Epithelial cell of esophagus (primary cell): ENCODE data around the gene MYD88.

Experiments
- DNase-seq: peaks from one replicate; pipeline ENCODE4 v3.0.0; 2010; ENCODE audit warnings: low read depth
- H3K4me3 ChIP-seq: 2 replicates; pipeline ENCODE4 v1.5.1; 2011; ENCODE audit warnings: mild to moderate bottlenecking, low read length, control low read depth
- CTCF ChIP-seq: IDR thresholded peaks from 2 replicates; pipeline ENCODE4 v1.5.1; 2011; ENCODE audit warnings: low read depth, mild to moderate bottlenecking, low read length, control low read depth, inconsistent platforms; ENCODE audit not compliant: insufficient read depth; ENCODE audit errors: missing control alignments

The MYD88 gene

GRCh38 chr3:38098376-38098723, 40.1 kb upstream of the MYD88 start:
- no peak for DNase-seq
- TF ChIP-seq CTCF = no peak
- H3K4me3 ChIP-seq = no peak overlapping the region

GRCh38 chr3:38099518-38099917, 38.9 kb upstream of the MYD88 start:
- TF ChIP-seq CTCF = no peak
- no peak overlapping the region for H3K4me3 ChIP-seq
- no peak for DNase-seq

- DNase-seq = no peak
- TF ChIP-seq CTCF = no peak
- H3K4me3 ChIP-seq = no peak overlapping the region
These were observed 38.0 kb upstream of the MYD88 start for GRCh38 chr3:38100498-38100897.

- DNase-seq = no peak
- H3K4me3 ChIP-seq = no peak overlapping the region
- TF ChIP-seq CTCF = no peak
These were observed 36.5 kb upstream of the MYD88 start for GRCh38 chr3:38101811-38102443.

- H3K4me3 ChIP-seq = no peak overlapping the region
- peak; percentile 64 for DNase-seq
- no peak for TF ChIP-seq CTCF
These were observed 36.0 kb upstream of the MYD88 start for GRCh38 chr3:38102444-38102814.

- no peak for DNase-seq
- no peak overlapping the region for H3K4me3 ChIP-seq
- TF ChIP-seq CTCF = no peak
These were observed 32.9 kb upstream of the MYD88 start for GRCh38 chr3:38105525-38105924.

GRCh38 chr3:38107911-38108648, 30.4 kb upstream of the MYD88 start:
- no peak for TF ChIP-seq CTCF
- no peak overlapping the region for H3K4me3 ChIP-seq
- DNase-seq = no peak
